ENCODE results near the gene ADAMTSL1.

The ADAMTSL1 gene

GRCh38 chr9:18703901-18704379, 230.0 kb downstream of the ADAMTSL1 start:
- DNase-seq: no peak

GRCh38 chr9:18705796-18706392, 231.9 kb downstream of the ADAMTSL1 start:
- DNase-seq: no peak

GRCh38 chr9:18706648-18707047, 232.7 kb downstream of the ADAMTSL1 start:
- no peak for DNase-seq

GRCh38 chr9:18707061-18707461, 233.1 kb downstream of the ADAMTSL1 start:
- no peak for DNase-seq

GRCh38 chr9:18707489-18708205, 233.7 kb downstream of the ADAMTSL1 start:
- no peak for DNase-seq

GRCh38 chr9:18708429-18708828, 234.5 kb downstream of the ADAMTSL1 start:
- no peak for DNase-seq

GRCh38 chr9:18710065-18710464, 236.1 kb downstream of the ADAMTSL1 start:
- no peak for DNase-seq

- no peak for DNase-seq
Measured at GRCh38 chr9:18717759-18718158, 243.8 kb downstream of the ADAMTSL1 start.

- DNase-seq: no peak
Measured at GRCh38 chr9:18718393-18718792, 244.4 kb downstream of the ADAMTSL1 start.

GRCh38 chr9:18718932-18719331, 245.0 kb downstream of the ADAMTSL1 start:
- no peak for DNase-seq

GRCh38 chr9:18720691-18721090, 246.7 kb downstream of the ADAMTSL1 start:
- DNase-seq: no peak

GRCh38 chr9:18721267-18721994, 247.5 kb downstream of the ADAMTSL1 start:
- DNase-seq: no peak

GRCh38 chr9:18721995-18722310, 248.0 kb downstream of the ADAMTSL1 start:
- DNase-seq: no peak

- DNase-seq: no peak
Measured at GRCh38 chr9:18722882-18723281, 248.9 kb downstream of the ADAMTSL1 start.

GRCh38 chr9:18723366-18723765, 249.4 kb downstream of the ADAMTSL1 start:
- no peak for DNase-seq

- DNase-seq: no peak
Measured at GRCh38 chr9:18726546-18726945, 252.6 kb downstream of the ADAMTSL1 start.

- no peak for DNase-seq
Measured at GRCh38 chr9:18727904-18728303, 254.0 kb downstream of the ADAMTSL1 start.

- no peak for DNase-seq
Measured at GRCh38 chr9:18728642-18729041, 254.7 kb downstream of the ADAMTSL1 start.

GRCh38 chr9:18730241-18730640, 256.3 kb downstream of the ADAMTSL1 start:
- no peak for DNase-seq

GRCh38 chr9:18739127-18739526, 265.2 kb downstream of the ADAMTSL1 start:
- DNase-seq: no peak

GRCh38 chr9:18739641-18740318, 265.8 kb downstream of the ADAMTSL1 start:
- no peak for DNase-seq

GRCh38 chr9:18741359-18741758, 267.4 kb downstream of the ADAMTSL1 start:
- DNase-seq: no peak

- DNase-seq: no peak
Measured at GRCh38 chr9:18741945-18742344, 268.0 kb downstream of the ADAMTSL1 start.

GRCh38 chr9:18743421-18743820, 269.5 kb downstream of the ADAMTSL1 start:
- DNase-seq: no peak

Data from SHP77 treated with DMSO at 0.1 percent for 48 hours (cell line).